GM12873 (cell line): ENCODE data around the gene CAP1.

Experiments
- TF ChIP-seq, protein P1 (sequence below): IDR thresholded peaks from 2 replicates; pipeline ENCODE4 v1.5.1; 2012; ENCODE audit warnings: low read depth, mild to moderate bottlenecking, moderate library complexity, low read length, control low read depth; ENCODE audit not compliant: insufficient read depth; ENCODE audit errors: missing control alignments

Gene CAP1

GRCh38 chr1:40020447-40021085 lies 20.0 kb upstream of the CAP1 start:
- TF ChIP-seq, protein P1, sequence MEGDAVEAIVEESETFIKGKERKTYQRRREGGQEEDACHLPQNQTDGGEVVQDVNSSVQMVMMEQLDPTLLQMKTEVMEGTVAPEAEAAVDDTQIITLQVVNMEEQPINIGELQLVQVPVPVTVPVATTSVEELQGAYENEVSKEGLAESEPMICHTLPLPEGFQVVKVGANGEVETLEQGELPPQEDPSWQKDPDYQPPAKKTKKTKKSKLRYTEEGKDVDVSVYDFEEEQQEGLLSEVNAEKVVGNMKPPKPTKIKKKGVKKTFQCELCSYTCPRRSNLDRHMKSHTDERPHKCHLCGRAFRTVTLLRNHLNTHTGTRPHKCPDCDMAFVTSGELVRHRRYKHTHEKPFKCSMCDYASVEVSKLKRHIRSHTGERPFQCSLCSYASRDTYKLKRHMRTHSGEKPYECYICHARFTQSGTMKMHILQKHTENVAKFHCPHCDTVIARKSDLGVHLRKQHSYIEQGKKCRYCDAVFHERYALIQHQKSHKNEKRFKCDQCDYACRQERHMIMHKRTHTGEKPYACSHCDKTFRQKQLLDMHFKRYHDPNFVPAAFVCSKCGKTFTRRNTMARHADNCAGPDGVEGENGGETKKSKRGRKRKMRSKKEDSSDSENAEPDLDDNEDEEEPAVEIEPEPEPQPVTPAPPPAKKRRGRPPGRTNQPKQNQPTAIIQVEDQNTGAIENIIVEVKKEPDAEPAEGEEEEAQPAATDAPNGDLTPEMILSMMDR = no peak

DNA sequence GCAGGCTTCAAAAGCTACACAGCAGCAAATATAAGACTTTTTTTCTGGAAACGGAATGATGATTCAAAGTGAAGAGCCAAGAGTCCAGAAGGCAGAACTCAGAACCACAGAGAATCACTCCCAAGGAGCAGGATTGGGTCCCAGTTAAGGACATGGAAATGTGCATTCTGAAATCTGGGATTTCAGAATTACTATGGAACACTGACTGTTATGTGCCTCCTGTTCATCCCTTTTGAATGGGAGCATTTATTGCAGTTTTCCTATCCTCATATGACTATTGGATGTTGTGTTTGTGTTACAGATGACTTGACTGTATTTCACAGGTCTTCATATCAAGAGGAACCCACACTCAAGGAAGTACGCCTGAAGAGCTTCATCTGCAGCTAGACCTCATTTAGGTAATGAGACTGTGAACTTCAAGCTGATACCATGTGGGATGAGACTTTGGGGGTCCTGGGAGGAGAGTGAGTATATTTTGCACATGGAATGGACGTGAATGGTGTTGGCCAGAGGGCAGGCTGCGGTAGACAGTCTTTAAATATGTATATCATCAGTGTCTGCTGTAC lies 17.1 kb upstream of the CAP1 start:
- TF ChIP-seq, protein P1 = no peak

- TF ChIP-seq, protein P1 = no peak
Observed at GRCh38 chr1:40024671-40025070, 15.9 kb upstream of the CAP1 start.

DNA sequence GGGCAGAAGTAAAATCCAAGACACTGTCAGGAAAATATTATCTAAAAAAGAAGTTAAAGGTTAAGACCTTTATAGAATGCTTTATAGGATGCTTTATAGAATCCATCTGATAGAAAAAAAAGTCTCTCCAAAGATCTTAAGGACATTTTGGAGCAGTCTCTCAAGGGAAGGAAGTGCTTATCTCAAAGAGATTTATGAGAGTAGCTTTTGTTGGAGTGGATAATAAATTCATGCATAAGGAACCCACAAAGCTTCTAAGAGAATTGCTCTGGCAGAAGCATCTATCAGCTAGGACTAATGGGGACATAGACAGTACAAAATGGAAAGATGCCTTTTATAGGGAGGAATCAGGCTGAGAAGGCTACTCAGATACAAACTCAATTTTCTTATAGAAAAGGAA lies 12.9 kb upstream of the CAP1 start:
- TF ChIP-seq, protein P1 = no peak

- TF ChIP-seq, protein P1 = no peak
Observed at GRCh38 chr1:40029608-40030007, 10.9 kb upstream of the CAP1 start.

DNA sequence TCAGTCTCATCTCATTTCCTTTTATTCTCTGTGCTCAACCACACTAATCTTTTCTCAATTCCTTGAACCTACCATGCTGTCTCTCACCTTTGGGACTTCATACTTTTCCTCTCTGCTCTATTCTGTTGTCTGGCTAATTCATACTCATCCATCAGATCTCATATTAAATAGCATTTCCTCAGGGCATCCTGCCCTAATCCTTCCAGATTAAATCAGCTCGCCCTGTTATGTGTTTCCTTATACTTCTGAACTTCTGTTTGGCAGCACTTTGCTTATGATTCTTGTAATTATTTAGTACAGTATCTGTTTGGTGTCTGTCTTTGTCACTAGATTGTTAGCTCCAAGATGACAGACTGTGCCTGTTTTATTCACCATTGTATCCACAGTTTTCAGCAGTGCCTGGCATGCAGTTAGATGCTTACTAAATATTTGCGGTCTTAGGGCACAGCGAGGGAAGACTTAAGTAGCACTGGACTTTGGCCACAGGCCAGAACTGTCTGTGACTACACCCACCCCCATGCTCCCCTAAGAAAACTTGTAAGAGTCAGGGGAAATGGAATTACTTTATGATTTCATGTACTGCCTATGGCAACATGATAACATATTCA lies 9.9 kb upstream of the CAP1 start:
- TF ChIP-seq, protein P1 = no peak

- TF ChIP-seq, protein P1 = peak; percentile 77
Observed at GRCh38 chr1:40032240-40032891, 8.2 kb upstream of the CAP1 start.
